Activated CD4-positive, alpha-beta T cell treated with anti-CD3 and anti-CD28 coated beads for 4 hours (primary cell): Measurements from ENCODE around the gene SCARB1.

Experiments
- DNase-seq, 2 donors: peaks; one replicate each; pipeline ENCODE4 v3.0.0-alpha.2; 2020

Gene SCARB1

GRCh38 chr12:124741211-124741610 is 122.5 kb downstream of the SCARB1 start:
- no peak for DNase-seq

- peak; percentile 23 to 24 for DNase-seq
Measured at GRCh38 chr12:124740691-124741137, 123.0 kb downstream of the SCARB1 start.

GRCh38 chr12:124739953-124740561 is 123.6 kb downstream of the SCARB1 start:
- DNase-seq: no peak

GRCh38 chr12:124738636-124739467 is 124.8 kb downstream of the SCARB1 start:
- no peak for DNase-seq

GRCh38 chr12:124737772-124738635 is 125.7 kb downstream of the SCARB1 start:
- no peak for DNase-seq

- no peak for DNase-seq
Measured at GRCh38 chr12:124737040-124737419, 126.6 kb downstream of the SCARB1 start.

- peak; percentile 37 to 56 for DNase-seq
Measured at GRCh38 chr12:124736115-124737039, 127.3 kb downstream of the SCARB1 start.

GRCh38 chr12:124734224-124734788 is 129.4 kb downstream of the SCARB1 start:
- no peak for DNase-seq

GRCh38 chr12:124733086-124733485 is 130.6 kb downstream of the SCARB1 start:
- DNase-seq: no peak

- DNase-seq: no peak
Measured at GRCh38 chr12:124732275-124733075, 131.2 kb downstream of the SCARB1 start.

- no peak for DNase-seq
Measured at GRCh38 chr12:124731869-124732268, 131.8 kb downstream of the SCARB1 start.

GRCh38 chr12:124730455-124730932 is 133.2 kb downstream of the SCARB1 start:
- DNase-seq: no peak

GRCh38 chr12:124727922-124728321 is 135.7 kb downstream of the SCARB1 start:
- DNase-seq: no peak

- no peak for DNase-seq
Measured at GRCh38 chr12:124727264-124727800, 136.3 kb downstream of the SCARB1 start.
